ENCODE measurements around the gene BCL2L1.

DNA sequence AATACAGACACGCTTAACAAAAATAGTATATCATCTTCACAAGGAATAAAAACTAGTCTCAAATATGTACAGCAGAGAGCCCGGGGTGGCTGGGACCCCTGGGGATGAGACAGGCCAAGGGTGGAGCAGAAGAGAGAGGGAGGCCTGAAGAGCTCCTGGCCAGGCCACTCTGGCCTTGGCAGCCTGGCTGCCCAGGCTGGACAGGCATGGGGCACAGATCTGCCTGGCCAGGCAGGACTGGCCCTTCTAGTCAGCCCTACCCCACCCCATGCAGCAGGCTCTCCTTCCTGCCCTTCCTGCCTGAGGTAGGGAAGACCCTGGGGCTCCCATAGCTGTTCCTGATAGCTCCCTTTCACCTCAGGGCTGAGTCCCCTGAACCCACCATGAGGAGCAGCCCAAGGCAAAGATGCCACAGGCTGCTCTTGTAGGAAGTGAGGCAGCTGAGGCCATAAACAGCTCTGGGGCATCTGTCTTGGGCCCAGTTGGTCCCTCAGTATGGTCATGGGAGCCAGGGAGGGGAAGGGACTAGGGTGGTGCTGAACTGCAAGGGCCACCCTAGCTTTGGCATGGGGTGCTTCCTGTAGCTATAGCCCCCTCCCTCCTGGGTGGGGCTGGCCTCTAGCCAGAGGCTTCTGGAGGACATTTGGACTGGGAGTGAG, 57.8 kb downstream of the BCL2L1 start:
- TF ChIP-seq, protein P1, sequence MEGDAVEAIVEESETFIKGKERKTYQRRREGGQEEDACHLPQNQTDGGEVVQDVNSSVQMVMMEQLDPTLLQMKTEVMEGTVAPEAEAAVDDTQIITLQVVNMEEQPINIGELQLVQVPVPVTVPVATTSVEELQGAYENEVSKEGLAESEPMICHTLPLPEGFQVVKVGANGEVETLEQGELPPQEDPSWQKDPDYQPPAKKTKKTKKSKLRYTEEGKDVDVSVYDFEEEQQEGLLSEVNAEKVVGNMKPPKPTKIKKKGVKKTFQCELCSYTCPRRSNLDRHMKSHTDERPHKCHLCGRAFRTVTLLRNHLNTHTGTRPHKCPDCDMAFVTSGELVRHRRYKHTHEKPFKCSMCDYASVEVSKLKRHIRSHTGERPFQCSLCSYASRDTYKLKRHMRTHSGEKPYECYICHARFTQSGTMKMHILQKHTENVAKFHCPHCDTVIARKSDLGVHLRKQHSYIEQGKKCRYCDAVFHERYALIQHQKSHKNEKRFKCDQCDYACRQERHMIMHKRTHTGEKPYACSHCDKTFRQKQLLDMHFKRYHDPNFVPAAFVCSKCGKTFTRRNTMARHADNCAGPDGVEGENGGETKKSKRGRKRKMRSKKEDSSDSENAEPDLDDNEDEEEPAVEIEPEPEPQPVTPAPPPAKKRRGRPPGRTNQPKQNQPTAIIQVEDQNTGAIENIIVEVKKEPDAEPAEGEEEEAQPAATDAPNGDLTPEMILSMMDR (IDR thresholded peaks at IDR 0.05; ENCODE audit: low read length): no peak
- TF ChIP-seq EZH2 (IDR thresholded peaks at IDR 0.05; ENCODE audit: borderline replicate concordance, low read length): no peak

Data from OCI-LY1 (cell line).